ENCODE results near the gene MAP3K5.

MAP3K5 gene

GRCh38 chr6:136582711-136583471 lies 209.4 kb downstream of the MAP3K5 start:
- TF ChIP-seq CTCF (IDR thresholded peaks at IDR 0.05; ENCODE audit: borderline replicate concordance, insufficient read depth, low read depth, low read length): 0 out of 2 replicates have a peak, but pooled peaks have one; percentile 7
- no peak overlapping the region for H3K4me3 ChIP-seq (ENCODE audit: low read depth, low read length)

- H3K4me3 ChIP-seq (ENCODE audit: low read depth, low read length): no peak overlapping the region
- no peak for TF ChIP-seq CTCF (IDR thresholded peaks at IDR 0.05; ENCODE audit: borderline replicate concordance, insufficient read depth, low read depth, low read length)
Observed at GRCh38 chr6:136579800-136580199, 212.5 kb downstream of the MAP3K5 start.

GRCh38 chr6:136576821-136577220 lies 215.5 kb downstream of the MAP3K5 start:
- no peak for TF ChIP-seq CTCF (IDR thresholded peaks at IDR 0.05; ENCODE audit: borderline replicate concordance, insufficient read depth, low read depth, low read length)
- no peak overlapping the region for H3K4me3 ChIP-seq (ENCODE audit: low read depth, low read length)

GRCh38 chr6:136571496-136571895 lies 220.8 kb downstream of the MAP3K5 start:
- H3K4me3 ChIP-seq (ENCODE audit: low read depth, low read length): no peak overlapping the region
- TF ChIP-seq CTCF (IDR thresholded peaks at IDR 0.05; ENCODE audit: borderline replicate concordance, insufficient read depth, low read depth, low read length): no peak

- H3K4me3 ChIP-seq (ENCODE audit: low read depth, low read length): no peak overlapping the region
- TF ChIP-seq CTCF (IDR thresholded peaks at IDR 0.05; ENCODE audit: borderline replicate concordance, insufficient read depth, low read depth, low read length): no peak
Observed at GRCh38 chr6:136571065-136571464, 221.2 kb downstream of the MAP3K5 start.

- no peak overlapping the region for H3K4me3 ChIP-seq (ENCODE audit: low read depth, low read length)
- no peak for TF ChIP-seq CTCF (IDR thresholded peaks at IDR 0.05; ENCODE audit: borderline replicate concordance, insufficient read depth, low read depth, low read length)
Observed at GRCh38 chr6:136568129-136568528, 224.1 kb downstream of the MAP3K5 start.

- no peak for TF ChIP-seq CTCF (IDR thresholded peaks at IDR 0.05; ENCODE audit: borderline replicate concordance, insufficient read depth, low read depth, low read length)
Observed at GRCh38 chr6:136567688-136568087, 224.6 kb downstream of the MAP3K5 start.

More at GRCh38 chr6:136567688-136568087, 224.6 kb downstream of the MAP3K5 start:
- no peak overlapping the region for H3K4me3 ChIP-seq (ENCODE audit: low read depth, low read length)

Data from GM12875 (cell line).